Loucy (cell line): ENCODE results near the gene OR2T10.

Experiments
- H2AFZ ChIP-seq: fragments of 200-600 bp; sonication (generic); 2 replicates; pipeline ENCODE4 v1.6.0; 2016; ENCODE audit warnings: antibody characterized with exemption, mild to moderate bottlenecking, low read length, moderate library complexity
- H3F3A ChIP-seq: fragments of 200-600 bp; 2 replicates; pipeline ENCODE4 v1.6.0; 2016; ENCODE audit warnings: antibody characterized with exemption, low read depth, mild to moderate bottlenecking
- H3K27me3 ChIP-seq: fragments of 200-600 bp; sonication (generic); 2 replicates; pipeline ENCODE4 v1.6.1; 2014; ENCODE audit warnings: low read length, mild to moderate bottlenecking; ENCODE audit not compliant: insufficient read depth, poor library complexity, severe bottlenecking
- H3K36me3 ChIP-seq: fragments of 200-600 bp; sonication (generic); 2 replicates; pipeline ENCODE4 v1.6.1; 2016; ENCODE audit warnings: low read length; ENCODE audit not compliant: insufficient read depth
- H3K4me1 ChIP-seq: fragments of 200-600 bp; sonication (generic); 2 replicates; pipeline ENCODE4 v1.5.1; 2014; ENCODE audit warnings: low read length, mild to moderate bottlenecking; ENCODE audit not compliant: insufficient read depth, poor library complexity, severe bottlenecking
- H3K4me2 ChIP-seq: fragments of 200-600 bp; sonication (generic); 2 replicates; pipeline ENCODE4 v1.6.0; 2014; ENCODE audit warnings: antibody characterized with exemption, low read length, low read depth, mild to moderate bottlenecking; ENCODE audit not compliant: poor library complexity, severe bottlenecking
- H3K4me3 ChIP-seq: fragments of 200-600 bp; sonication (generic); 2 replicates; pipeline ENCODE4 v1.5.1; 2014; ENCODE audit warnings: low read length, mild to moderate bottlenecking, mixed read lengths; ENCODE audit not compliant: poor library complexity, severe bottlenecking
- H3K79me2 ChIP-seq: fragments of 200-600 bp; sonication (generic); 2 replicates; pipeline ENCODE4 v1.6.1; 2014; ENCODE audit warnings: low read length; ENCODE audit not compliant: insufficient read depth
- H3K9ac ChIP-seq: fragments of 200-600 bp; sonication (generic); 2 replicates; pipeline ENCODE4 v1.6.0; 2014; ENCODE audit warnings: mild to moderate bottlenecking, low read depth, low read length, moderate library complexity; ENCODE audit not compliant: poor library complexity, severe bottlenecking
- H3K9me2 ChIP-seq: fragments of 200-600 bp; sonication (generic); replicated peaks from 2 replicates; pipeline ENCODE4 v1.6.1; 2016; ENCODE audit warnings: low read depth, low read length, mixed read lengths
- H3K9me3 ChIP-seq: fragments of 200-600 bp; sonication (generic); 2 replicates; pipeline ENCODE4 v1.6.1; 2014; ENCODE audit warnings: mild to moderate bottlenecking, antibody characterized with exemption, low read length, low read depth; ENCODE audit not compliant: insufficient read depth
- H4K20me1 ChIP-seq: fragments of 200-600 bp; sonication (generic); 2 replicates; pipeline ENCODE4 v1.6.0; 2014; ENCODE audit warnings: antibody characterized with exemption, low read length, mild to moderate bottlenecking; ENCODE audit not compliant: insufficient read depth, poor library complexity, severe bottlenecking
- CTCF ChIP-seq: fragments of 200-600 bp; sonication (generic); conservative IDR thresholded peaks from 2 replicates; pipeline ENCODE4 v1.5.1; 2014; ENCODE audit warnings: mild to moderate bottlenecking, antibody characterized with exemption, low read length
- EZH2phosphoT487 ChIP-seq: fragments of 200-600 bp; IDR thresholded peaks from 2 replicates; pipeline ENCODE4 v1.6.1; 2018; ENCODE audit warnings: antibody characterized with exemption, mild to moderate bottlenecking, moderate library complexity, borderline replicate concordance

OR2T10 gene

GRCh38 chr1:248593226-248593625, 4.3 kb downstream of the OR2T10 start:
- H3K9ac ChIP-seq: no peak overlapping the region
- no peaks in the 10 kb centered on the region; the same call in 1 of the 2 replicates for H3K9me3 ChIP-seq
- no peaks in the 10 kb centered on the region for H4K20me1 ChIP-seq
- H3K4me2 ChIP-seq: no peak overlapping the region
- no peaks in the 10 kb centered on the region for H3K4me1 ChIP-seq
- TF ChIP-seq CTCF (no peak), EZH2phosphoT487 (no peak)
- H3K79me2 ChIP-seq: no peaks in the 10 kb centered on the region
- H3K27me3 ChIP-seq: no peaks in the 10 kb centered on the region
- H3F3A ChIP-seq: no peaks in the 10 kb centered on the region
- no peaks in the 10 kb centered on the region for H3K36me3 ChIP-seq
- H3K4me3 ChIP-seq: no peak overlapping the region
- no peak overlapping the region for H2AFZ ChIP-seq
- H3K9me2 ChIP-seq: 0 out of 2 replicates have a peak, but pooled peaks cover 5% of the 10 kb centered on the region

DNA sequence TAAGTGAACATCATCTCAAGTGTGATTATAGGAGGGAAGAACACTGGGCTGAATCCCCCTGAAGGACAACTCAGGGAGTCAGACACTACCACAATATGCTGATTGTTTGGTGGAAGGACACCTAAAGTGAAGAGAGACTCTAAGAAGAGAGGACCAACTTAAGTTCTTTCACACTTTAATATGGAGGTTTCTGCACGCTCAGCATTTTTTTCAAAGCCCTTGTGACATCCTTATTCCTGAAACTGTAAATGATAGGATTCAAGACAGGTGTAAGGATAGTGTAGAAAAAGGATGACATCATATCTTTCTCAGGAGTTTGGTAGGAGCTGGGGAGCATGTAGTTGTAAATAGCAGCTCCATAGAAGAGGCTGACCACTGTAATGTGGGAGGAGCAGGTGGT, 4.8 kb downstream of the OR2T10 start:
- H3K9ac ChIP-seq: no peak overlapping the region
- H3K9me3 ChIP-seq: no peaks in the 10 kb centered on the region; the same call in 1 of the 2 replicates
- no peak overlapping the region for H2AFZ ChIP-seq
- no peaks in the 10 kb centered on the region for H4K20me1 ChIP-seq
- no peak overlapping the region for H3K4me3 ChIP-seq
- no peaks in the 10 kb centered on the region for H3F3A ChIP-seq
- H3K79me2 ChIP-seq: no peaks in the 10 kb centered on the region
- no peaks in the 10 kb centered on the region for H3K4me1 ChIP-seq
- 0 out of 2 replicates have a peak, but pooled peaks cover 5% of the 10 kb centered on the region for H3K9me2 ChIP-seq
- H3K27me3 ChIP-seq: no peaks in the 10 kb centered on the region
- TF ChIP-seq CTCF: no peak
- TF ChIP-seq EZH2phosphoT487: no peak
- H3K4me2 ChIP-seq: no peak overlapping the region
- no peaks in the 10 kb centered on the region for H3K36me3 ChIP-seq

DNA sequence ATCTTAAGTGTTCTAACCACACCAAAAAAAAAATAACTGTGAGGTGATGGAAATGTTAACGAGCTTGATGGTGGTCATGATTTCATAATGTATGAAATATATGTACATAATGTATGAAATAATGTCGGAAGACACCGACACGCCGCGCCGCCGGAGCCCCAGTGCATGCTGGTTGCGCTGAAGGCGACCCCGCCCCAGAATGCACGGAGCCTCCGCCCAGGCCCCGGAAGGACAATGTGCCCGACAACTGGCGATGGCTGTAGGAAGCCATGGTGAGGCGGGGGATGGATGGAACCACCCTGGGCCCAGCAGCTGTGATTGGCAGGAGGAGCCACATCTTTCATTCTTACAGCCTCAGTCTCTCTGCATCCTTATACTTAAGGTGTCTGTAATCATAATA, 7.4 kb downstream of the OR2T10 start:
- Histone ChIP-seq H3K9ac (no peak overlapping the region), H3K36me3 (no peaks in the 10 kb centered on the region), H3K27me3 (no peaks in the 10 kb centered on the region), H4K20me1 (no peaks in the 10 kb centered on the region), H3K9me3 (no peaks in the 10 kb centered on the region), H3K4me3 (no peak overlapping the region), H3K4me1 (no peaks in the 10 kb centered on the region), H3K9me2 (0 out of 2 replicates have a peak, but pooled peaks cover 5% of the 10 kb centered on the region), H3K79me2 (no peaks in the 10 kb centered on the region), H3K4me2 (no peak overlapping the region), H3F3A (no peaks in the 10 kb centered on the region), H2AFZ (no peak overlapping the region)
- TF ChIP-seq CTCF (no peak), EZH2phosphoT487 (no peak)
